ENCODE measurements around the gene NRK.
"Not testable (repeated sequence)": the region's sequence is repeated elsewhere in the genome, so short reads cannot be mapped to it uniquely, and the experiment has no call there.

NRK gene

DNA sequence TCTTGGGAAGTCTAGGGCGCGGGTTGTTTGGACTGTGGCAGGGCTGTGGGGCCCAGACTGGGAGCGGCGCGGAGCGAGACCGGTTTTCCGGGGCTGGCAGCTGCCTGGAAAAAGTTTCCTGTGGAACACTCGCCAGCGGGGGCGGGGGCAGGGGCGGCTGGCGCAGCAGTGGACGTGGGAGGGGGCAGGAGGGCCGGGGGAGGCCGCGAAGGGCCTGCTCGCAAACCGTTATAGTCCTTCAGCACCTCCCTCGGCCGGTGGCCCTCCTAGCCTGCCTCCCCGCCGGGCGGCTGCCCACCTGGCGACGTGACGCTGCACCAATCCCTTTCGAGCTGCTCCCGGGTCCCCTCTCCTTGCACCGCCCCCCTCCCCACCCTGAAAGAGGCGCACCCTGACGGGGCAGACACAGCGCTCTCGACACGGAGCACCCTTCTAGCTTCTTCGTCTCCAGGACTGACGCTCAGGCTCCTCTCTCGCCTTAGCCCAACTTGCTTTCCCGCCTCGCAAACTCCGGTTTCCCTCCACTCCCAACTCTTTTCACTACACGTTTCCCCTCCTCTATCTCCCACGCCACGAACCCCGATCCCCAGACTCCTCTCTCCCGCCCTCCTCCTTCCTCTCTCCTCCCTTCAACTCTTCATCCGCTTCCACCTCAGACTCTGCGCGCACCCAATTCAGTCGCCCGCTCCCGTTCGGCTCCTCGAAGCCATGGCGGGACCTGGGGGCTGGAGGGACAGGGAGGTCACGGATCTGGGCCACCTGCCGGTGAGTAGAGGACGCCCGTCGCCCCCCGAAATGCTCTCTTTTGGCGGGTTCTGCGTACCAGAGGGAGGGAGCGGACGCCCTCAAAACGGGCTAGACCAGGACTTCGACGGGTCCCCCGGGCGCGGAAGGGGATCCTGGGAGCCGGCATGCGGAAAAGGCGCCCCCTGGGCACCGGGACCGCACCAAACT lies at the start of gene NRK:
TSS of gene NRK (plus strand) at position 402 of the 954 bp plus-strand sequence. CDS start at position 709, 307 bp downstream.
- Mint-ChIP-seq H3K9me3 (no peaks in the 10 kb centered on the region), H3K4me3 (no peak within 1 kb of the TSS), H3K36me3 (no peaks in the 10 kb centered on the region), H3K27ac (no peak within 1 kb of the TSS), H3K4me1 (no peaks in the 10 kb centered on the region), H3K27me3 (peaks cover 4% of the 10 kb centered on the region)
- no peak for ATAC-seq (ENCODE audit: low read depth)
- DNase-seq (ENCODE audit: low spot score in 2 of 2) = no peak

DNA sequence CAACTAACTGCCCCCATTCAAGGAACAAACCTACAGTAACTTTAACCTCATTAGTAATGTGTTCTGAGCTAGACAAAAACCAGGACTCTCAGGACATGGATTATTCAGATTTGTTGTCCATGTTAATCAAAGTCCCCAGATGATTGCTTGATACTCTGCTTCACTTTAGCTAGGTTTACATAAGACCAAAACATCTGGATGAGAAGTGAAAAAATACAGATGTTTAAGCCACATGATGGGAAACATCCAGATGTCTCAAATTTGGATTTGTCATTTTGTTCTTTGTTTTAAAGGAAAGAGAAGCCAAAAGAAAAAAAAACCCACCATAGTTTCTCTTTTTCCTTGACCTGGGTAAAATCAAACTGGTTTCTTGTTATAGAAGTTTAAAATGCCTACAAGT lies 48.5 kb upstream of the NRK start:
- Mint-ChIP-seq H3K27me3 (no peaks in the 10 kb centered on the region), H3K36me3 (no peaks in the 10 kb centered on the region), H3K4me1 (no peaks in the 10 kb centered on the region), H3K27ac (no peak overlapping the region), H3K4me3 (no peak overlapping the region), H3K9me3 (peaks cover 1% of the 10 kb centered on the region)
- ATAC-seq (ENCODE audit: low read depth) (no peak), DNase-seq (ENCODE audit: low spot score in 2 of 2) (no peak)

GRCh38 chrX:105775679-105776078 lies 46.7 kb upstream of the NRK start:
- H3K4me3 Mint-ChIP-seq = no peak overlapping the region
- DNase-seq (ENCODE audit: low spot score in 2 of 2) (no peak), ATAC-seq (ENCODE audit: low read depth) (no peak)
- H3K4me1 Mint-ChIP-seq = no peaks in the 10 kb centered on the region
- no peaks in the 10 kb centered on the region for H3K27me3 Mint-ChIP-seq
- no peaks in the 10 kb centered on the region for H3K9me3 Mint-ChIP-seq
- no peaks in the 10 kb centered on the region for H3K36me3 Mint-ChIP-seq
- H3K27ac Mint-ChIP-seq = no peak overlapping the region

GRCh38 chrX:105781804-105782203 lies 40.5 kb upstream of the NRK start:
- no peak for DNase-seq (ENCODE audit: low spot score in 2 of 2)
- Mint-ChIP-seq H3K4me1 (no peaks in the 10 kb centered on the region), H3K9me3 (no peaks in the 10 kb centered on the region), H3K4me3 (no peak overlapping the region), H3K27me3 (no peaks in the 10 kb centered on the region), H3K36me3 (no peaks in the 10 kb centered on the region), H3K27ac (no peak overlapping the region)
- ATAC-seq (ENCODE audit: low read depth) = no peak

DNA sequence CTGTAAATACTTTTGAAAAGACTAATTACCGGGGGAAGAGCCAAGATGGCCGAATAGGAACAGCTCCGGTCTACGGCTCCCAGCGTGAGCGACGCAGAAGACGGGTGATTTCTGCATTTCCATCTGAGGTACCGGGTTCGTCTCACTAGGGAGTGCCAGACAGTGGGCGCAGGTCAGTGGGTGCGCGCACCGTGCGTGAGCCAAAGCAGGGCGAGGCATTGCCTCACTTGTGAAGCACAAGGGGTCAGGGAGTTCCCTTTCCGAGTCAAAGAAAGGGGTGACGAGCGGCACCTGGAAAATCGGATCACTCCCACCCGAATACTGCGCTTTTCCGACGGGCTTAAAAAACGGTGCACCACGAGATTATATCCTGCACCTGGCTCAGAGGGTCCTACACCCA lies 25.5 kb upstream of the NRK start:
- not testable (repeated sequence) for H3K9me3 Mint-ChIP-seq; H3K4me3 Mint-ChIP-seq; H3K27me3 Mint-ChIP-seq; DNase-seq (ENCODE audit: low spot score in 2 of 2); H3K36me3 Mint-ChIP-seq; ATAC-seq (ENCODE audit: low read depth); H3K4me1 Mint-ChIP-seq; H3K27ac Mint-ChIP-seq

DNA sequence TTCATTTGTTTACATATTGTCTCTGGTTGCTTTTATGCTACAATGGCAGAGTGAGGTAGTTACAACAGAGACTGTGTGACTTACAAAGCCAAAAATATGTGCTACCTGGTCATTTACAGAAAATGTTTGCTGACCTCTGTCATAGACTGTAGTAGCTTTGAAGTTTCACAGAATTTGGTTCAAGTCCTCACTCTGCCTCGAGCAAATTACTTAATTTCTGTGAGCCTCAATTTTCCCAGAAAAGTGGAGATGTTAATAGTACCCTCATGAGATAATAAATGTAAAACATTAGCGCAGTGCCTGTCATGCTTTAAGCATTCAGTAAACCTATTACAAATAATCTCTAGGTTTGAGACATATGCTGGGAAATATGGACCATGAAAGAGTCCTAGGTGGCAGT lies 18.4 kb upstream of the NRK start:
- Mint-ChIP-seq H3K27ac (no peak overlapping the region), H3K36me3 (no peaks in the 10 kb centered on the region), H3K27me3 (no peaks in the 10 kb centered on the region), H3K9me3 (peaks cover 6% of the 10 kb centered on the region), H3K4me1 (no peaks in the 10 kb centered on the region), H3K4me3 (no peak overlapping the region)
- ATAC-seq (ENCODE audit: low read depth) (no peak), DNase-seq (ENCODE audit: low spot score in 2 of 2) (no peak)

GRCh38 chrX:105805655-105806054 lies 16.7 kb upstream of the NRK start:
- not testable (repeated sequence) for DNase-seq (ENCODE audit: low spot score in 2 of 2); H3K27ac Mint-ChIP-seq

GRCh38 chrX:105816517-105816916 lies 5.8 kb upstream of the NRK start:
- Mint-ChIP-seq H3K9me3 (no peaks in the 10 kb centered on the region), H3K4me1 (no peaks in the 10 kb centered on the region), H3K36me3 (no peaks in the 10 kb centered on the region), H3K4me3 (no peak overlapping the region), H3K27me3 (peaks cover 5% of the 10 kb centered on the region), H3K27ac (no peak overlapping the region)
- no peak for ATAC-seq (ENCODE audit: low read depth)
- DNase-seq (ENCODE audit: low spot score in 2 of 2) = no peak

More at GRCh38 chrX:105805655-105806054, 16.7 kb upstream of the NRK start:
- not testable (repeated sequence) for ATAC-seq (ENCODE audit: low read depth); H3K27me3 Mint-ChIP-seq; H3K36me3 Mint-ChIP-seq; H3K4me3 Mint-ChIP-seq; H3K4me1 Mint-ChIP-seq; H3K9me3 Mint-ChIP-seq

- Mint-ChIP-seq H3K4me1 (no peaks in the 10 kb centered on the region), H3K27ac (no peak overlapping the region), H3K36me3 (no peaks in the 10 kb centered on the region), H3K27me3 (peaks cover 4% of the 10 kb centered on the region), H3K9me3 (no peaks in the 10 kb centered on the region), H3K4me3 (no peak overlapping the region)
- DNase-seq (ENCODE audit: low spot score in 2 of 2) = no peak
- ATAC-seq (ENCODE audit: low read depth) = no peak
These were observed 2.1 kb upstream of the NRK start for GRCh38 chrX:105820247-105820646.

DNA sequence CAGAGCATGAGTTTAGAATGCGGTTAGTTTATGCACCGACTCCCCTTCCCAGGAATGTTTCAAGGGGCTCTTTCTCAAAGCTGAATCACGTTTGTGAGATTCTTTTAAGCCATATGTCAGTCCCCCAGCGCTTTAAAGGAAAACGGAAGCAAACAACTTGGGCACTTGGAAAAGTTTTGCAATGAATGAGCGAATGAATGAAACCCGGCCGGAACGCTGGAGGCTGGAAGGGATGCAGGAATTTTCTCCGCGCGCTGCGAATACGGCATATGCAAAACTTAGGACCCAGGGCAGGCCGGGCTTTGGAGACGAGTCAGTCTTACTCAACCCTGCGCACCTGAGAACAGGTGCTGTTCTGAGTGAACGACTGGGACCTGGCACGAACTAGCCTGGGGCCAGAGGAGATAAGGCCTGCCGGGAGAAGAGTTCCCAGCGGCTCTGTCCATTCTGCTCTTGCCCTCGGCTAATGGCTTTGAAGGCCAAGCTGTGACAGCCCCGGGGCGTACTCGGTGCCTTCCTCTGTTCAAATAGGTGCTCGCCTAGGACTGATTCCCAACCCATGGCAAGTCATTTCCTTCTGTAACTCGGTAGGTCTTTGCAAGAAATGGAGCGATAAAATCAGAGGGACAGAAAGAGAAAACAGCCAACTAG lies 743 bp upstream of the NRK start:
- Mint-ChIP-seq H3K27ac (no peak overlapping the region), H3K4me3 (no peak overlapping the region), H3K27me3 (peaks cover 4% of the 10 kb centered on the region), H3K9me3 (no peaks in the 10 kb centered on the region), H3K36me3 (no peaks in the 10 kb centered on the region), H3K4me1 (no peaks in the 10 kb centered on the region)
- ATAC-seq (ENCODE audit: low read depth) = no peak
- no peak for DNase-seq (ENCODE audit: low spot score in 2 of 2)

DNA sequence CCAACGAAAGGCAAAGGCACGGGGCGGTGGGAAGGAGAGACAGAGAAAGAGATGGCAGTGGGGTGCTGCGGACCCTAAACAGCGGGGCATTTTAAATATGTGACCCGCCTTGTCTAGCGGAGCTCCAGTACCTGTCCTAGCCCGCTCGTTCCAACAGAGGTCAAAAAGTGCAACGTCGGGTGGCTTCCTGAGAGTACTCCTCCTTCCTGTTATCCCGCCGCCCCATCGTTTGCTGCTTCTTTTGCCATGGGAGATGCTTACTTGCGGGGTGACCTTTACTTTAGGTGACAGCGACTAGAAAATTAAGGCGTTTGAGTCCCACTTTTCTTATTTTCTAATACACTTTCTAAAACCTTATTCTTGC lies 735 bp downstream of the NRK start:
- DNase-seq (ENCODE audit: low spot score in 2 of 2) (no peak), ATAC-seq (ENCODE audit: low read depth) (no peak)
- Mint-ChIP-seq H3K4me3 (no peak overlapping the region), H3K4me1 (no peaks in the 10 kb centered on the region), H3K27ac (no peak overlapping the region), H3K9me3 (no peaks in the 10 kb centered on the region), H3K36me3 (no peaks in the 10 kb centered on the region), H3K27me3 (peaks cover 4% of the 10 kb centered on the region)

DNA sequence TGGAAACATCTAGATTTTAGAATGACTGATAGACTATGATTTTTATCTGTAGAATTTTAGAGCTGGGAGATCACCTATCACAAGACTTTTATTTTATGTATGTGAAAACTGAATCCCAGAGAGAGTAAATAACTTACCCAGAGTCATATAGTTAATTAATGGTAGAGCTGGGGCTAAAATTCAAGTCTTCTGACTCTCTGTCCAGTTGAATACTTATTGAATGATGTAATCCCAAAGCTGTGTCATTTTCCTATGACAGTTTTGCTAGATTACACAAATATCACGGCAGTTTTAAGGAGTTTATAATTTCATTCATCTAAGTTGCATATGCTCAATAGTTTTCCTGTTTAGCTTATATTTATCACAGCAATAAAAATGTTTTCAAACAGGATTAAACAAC lies 6.7 kb downstream of the NRK start:
- no peaks in the 10 kb centered on the region for H3K9me3 Mint-ChIP-seq
- DNase-seq (ENCODE audit: low spot score in 2 of 2) (no peak), ATAC-seq (ENCODE audit: low read depth) (no peak)
- H3K27me3 Mint-ChIP-seq = no peaks in the 10 kb centered on the region
- H3K4me1 Mint-ChIP-seq = no peaks in the 10 kb centered on the region
- no peak overlapping the region for H3K4me3 Mint-ChIP-seq
- no peaks in the 10 kb centered on the region for H3K36me3 Mint-ChIP-seq
- no peak overlapping the region for H3K27ac Mint-ChIP-seq

- peaks cover 2% of the 10 kb centered on the region for H3K9me3 Mint-ChIP-seq
- ATAC-seq (ENCODE audit: low read depth) (no peak), DNase-seq (ENCODE audit: low spot score in 2 of 2) (no peak)
- no peaks in the 10 kb centered on the region for H3K27me3 Mint-ChIP-seq
- H3K36me3 Mint-ChIP-seq = no peaks in the 10 kb centered on the region
- H3K27ac Mint-ChIP-seq = no peak overlapping the region
- no peak overlapping the region for H3K4me3 Mint-ChIP-seq
- H3K4me1 Mint-ChIP-seq = no peaks in the 10 kb centered on the region
These were observed 14.9 kb downstream of the NRK start for GRCh38 chrX:105837232-105837631.

DNA sequence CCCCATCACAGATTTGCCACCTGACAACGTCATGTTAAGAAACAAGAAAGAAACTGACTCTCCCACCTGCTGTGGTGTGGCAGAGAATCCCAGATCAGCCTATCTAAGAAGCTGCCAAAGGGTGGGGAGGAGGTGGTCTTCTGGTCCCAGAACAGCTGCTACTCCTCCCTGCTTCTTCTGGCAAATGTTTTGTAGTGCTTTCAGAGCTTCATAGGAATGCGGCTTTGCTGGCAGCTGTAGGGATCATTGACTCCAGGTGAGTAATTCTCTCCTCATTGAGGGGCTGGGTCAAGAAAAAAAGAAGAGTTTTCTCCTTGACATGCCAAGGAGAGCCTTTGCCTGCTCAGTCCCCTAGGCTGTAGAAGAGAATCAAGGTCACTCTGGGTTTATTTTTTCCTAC lies 23.3 kb downstream of the NRK start:
- no peaks in the 10 kb centered on the region for H3K27me3 Mint-ChIP-seq
- H3K4me1 Mint-ChIP-seq = no peaks in the 10 kb centered on the region
- H3K27ac Mint-ChIP-seq = no peak overlapping the region
- H3K4me3 Mint-ChIP-seq = no peak overlapping the region
- ATAC-seq (ENCODE audit: low read depth) (no peak), DNase-seq (ENCODE audit: low spot score in 2 of 2) (no peak)
- no peaks in the 10 kb centered on the region for H3K9me3 Mint-ChIP-seq
- H3K36me3 Mint-ChIP-seq = no peaks in the 10 kb centered on the region

DNA sequence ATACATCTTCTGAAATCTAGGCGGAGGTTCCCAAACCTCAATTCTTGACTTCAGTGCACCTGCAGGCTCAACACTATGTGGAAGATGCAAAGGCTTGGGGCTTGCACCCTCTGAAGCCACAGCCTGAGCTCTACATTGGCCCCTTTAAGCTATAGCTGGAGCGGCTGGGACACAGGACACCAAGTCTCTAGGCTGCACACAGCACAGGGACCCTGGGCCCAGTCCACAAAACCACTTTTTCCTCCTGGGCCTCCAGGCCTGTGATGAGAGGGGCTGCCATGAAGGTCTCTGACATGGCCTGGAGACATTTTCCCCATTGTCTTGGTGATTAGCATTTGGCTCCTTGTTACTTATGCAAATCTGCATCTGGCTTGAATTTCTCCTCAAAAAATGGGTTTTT lies 27.8 kb downstream of the NRK start:
- not testable (repeated sequence) for H3K27me3 Mint-ChIP-seq; H3K9me3 Mint-ChIP-seq; H3K27ac Mint-ChIP-seq; DNase-seq (ENCODE audit: low spot score in 2 of 2); H3K4me1 Mint-ChIP-seq; ATAC-seq (ENCODE audit: low read depth); H3K36me3 Mint-ChIP-seq; H3K4me3 Mint-ChIP-seq
